ENCODE measurements around the gene MLIP. TPM values are rescaled to one million over a fixed set of nuclear protein-coding genes. Genes with fewer than 3 reads are reported as not detected.

The MLIP gene
- total RNA-seq, 3 donors from 2014 or later (not counting 1 experiment from before 2014, with no cell fraction given), result not detected

GRCh38 chr6:54307439-54307910 is 196.2 kb downstream of the MLIP start:
- 88% methylated on average over 2 of the region's 2 CpGs for WGBS (ENCODE audit: insufficient coverage)
- Histone ChIP-seq H3K27ac (ENCODE audit: low read length) (no peak overlapping the region), H3K36me3 (ENCODE audit: control insufficient read depth, insufficient read depth, low read length) (no peaks in the 10 kb centered on the region), H3K4me3 (ENCODE audit: low read length) (no peak overlapping the region), H3K27me3 (ENCODE audit: control insufficient read depth, insufficient read depth, low read length) (no peaks in the 10 kb centered on the region), H3K9me3 (ENCODE audit: control insufficient read depth, insufficient read depth, low read length) (no peaks in the 10 kb centered on the region), H3K4me1 (ENCODE audit: control insufficient read depth, insufficient read depth, low read length) (no peaks in the 10 kb centered on the region)
- Mint-ChIP-seq H3K27ac (no peak overlapping the region), H3K36me3 (no peaks in the 10 kb centered on the region), H3K4me1 (no peaks in the 10 kb centered on the region), H3K27me3 (ENCODE audit: low read depth in 2 of 2) (no peaks in the 10 kb centered on the region), H3K9me3 (peaks cover 11 to 12% of the 10 kb centered on the region in 2 donors), H3K4me3 (no peak overlapping the region)
- intact Hi-C loops (cut with micrococcal nuclease), result no loop called here
- DNase-seq, result no peak
- no peak for ATAC-seq
- TF ChIP-seq, protein P1, sequence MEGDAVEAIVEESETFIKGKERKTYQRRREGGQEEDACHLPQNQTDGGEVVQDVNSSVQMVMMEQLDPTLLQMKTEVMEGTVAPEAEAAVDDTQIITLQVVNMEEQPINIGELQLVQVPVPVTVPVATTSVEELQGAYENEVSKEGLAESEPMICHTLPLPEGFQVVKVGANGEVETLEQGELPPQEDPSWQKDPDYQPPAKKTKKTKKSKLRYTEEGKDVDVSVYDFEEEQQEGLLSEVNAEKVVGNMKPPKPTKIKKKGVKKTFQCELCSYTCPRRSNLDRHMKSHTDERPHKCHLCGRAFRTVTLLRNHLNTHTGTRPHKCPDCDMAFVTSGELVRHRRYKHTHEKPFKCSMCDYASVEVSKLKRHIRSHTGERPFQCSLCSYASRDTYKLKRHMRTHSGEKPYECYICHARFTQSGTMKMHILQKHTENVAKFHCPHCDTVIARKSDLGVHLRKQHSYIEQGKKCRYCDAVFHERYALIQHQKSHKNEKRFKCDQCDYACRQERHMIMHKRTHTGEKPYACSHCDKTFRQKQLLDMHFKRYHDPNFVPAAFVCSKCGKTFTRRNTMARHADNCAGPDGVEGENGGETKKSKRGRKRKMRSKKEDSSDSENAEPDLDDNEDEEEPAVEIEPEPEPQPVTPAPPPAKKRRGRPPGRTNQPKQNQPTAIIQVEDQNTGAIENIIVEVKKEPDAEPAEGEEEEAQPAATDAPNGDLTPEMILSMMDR (IDR thresholded peaks at IDR 0.05), result no peak

- H3K36me3 ChIP-seq (ENCODE audit: control insufficient read depth, insufficient read depth, low read length), result no peaks in the 10 kb centered on the region
- H3K4me1 ChIP-seq (ENCODE audit: control insufficient read depth, insufficient read depth, low read length), result no peaks in the 10 kb centered on the region
- Mint-ChIP-seq H3K27me3 (ENCODE audit: low read depth in 2 of 2) (no peaks in the 10 kb centered on the region), H3K36me3 (no peaks in the 10 kb centered on the region), H3K27ac (no peak within 1 kb of the TSS), H3K4me3 (no peak within 1 kb of the TSS), H3K9me3 (peaks cover 11 to 12% of the 10 kb centered on the region in 2 donors), H3K4me1 (no peaks in the 10 kb centered on the region)
- WGBS (ENCODE audit: insufficient coverage), result 83% methylated on average over 6 of the region's 10 CpGs
- TF ChIP-seq, protein P1 (IDR thresholded peaks at IDR 0.05), result no peak
- no peak within 1 kb of the TSS for H3K27ac ChIP-seq (ENCODE audit: low read length)
- no peaks in the 10 kb centered on the region for H3K27me3 ChIP-seq (ENCODE audit: control insufficient read depth, insufficient read depth, low read length)
- intact Hi-C loops (cut with micrococcal nuclease), result no loop called here
- no peak within 1 kb of the TSS for H3K4me3 ChIP-seq (ENCODE audit: low read length)
- no peak for ATAC-seq
- H3K9me3 ChIP-seq (ENCODE audit: control insufficient read depth, insufficient read depth, low read length), result no peaks in the 10 kb centered on the region
- DNase-seq, result no peak
Observed at GRCh38 chr6:54308289-54308985, 197.2 kb downstream of the MLIP start, which contains the start of gene TINAG. TSS of gene TINAG (plus strand) at chr6:54308441. CDS start at chr6:54308551, 110 bp downstream.

DNA sequence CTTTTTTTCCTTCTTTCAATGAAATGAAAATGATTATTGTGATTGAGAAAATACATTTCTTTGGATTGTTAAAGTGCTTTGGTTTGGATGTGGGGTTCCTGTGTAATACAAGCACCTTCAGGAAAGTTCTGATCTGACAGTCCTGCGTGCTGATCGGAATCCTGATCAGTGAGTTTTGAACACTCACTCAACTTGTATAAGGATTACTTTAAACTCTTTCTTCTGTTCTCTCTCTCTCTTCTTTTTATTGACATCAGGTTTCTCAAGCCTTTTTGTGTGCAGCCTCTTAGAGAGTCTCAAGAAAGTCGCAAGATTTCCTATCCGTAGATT is 197.7 kb downstream of the MLIP start:
- DNase-seq (no peak), ATAC-seq (no peak)
- no peaks in the 10 kb centered on the region for H3K27me3 ChIP-seq (ENCODE audit: control insufficient read depth, insufficient read depth, low read length)
- 96% methylated on average over 4 of the region's 4 CpGs for WGBS (ENCODE audit: insufficient coverage)
- no peaks in the 10 kb centered on the region for H3K4me1 ChIP-seq (ENCODE audit: control insufficient read depth, insufficient read depth, low read length)
- H3K4me3 Mint-ChIP-seq, result no peak overlapping the region
- TF ChIP-seq, protein P1 (IDR thresholded peaks at IDR 0.05), result no peak
- peaks cover 11 to 12% of the 10 kb centered on the region in 2 donors for H3K9me3 Mint-ChIP-seq
- H3K9me3 ChIP-seq (ENCODE audit: control insufficient read depth, insufficient read depth, low read length), result no peaks in the 10 kb centered on the region
- intact Hi-C loops (cut with micrococcal nuclease), result no loop called here
- H3K36me3 Mint-ChIP-seq, result no peaks in the 10 kb centered on the region
- no peaks in the 10 kb centered on the region for H3K36me3 ChIP-seq (ENCODE audit: control insufficient read depth, insufficient read depth, low read length)
- no peak overlapping the region for H3K27ac Mint-ChIP-seq
- no peaks in the 10 kb centered on the region for H3K27me3 Mint-ChIP-seq (ENCODE audit: low read depth in 2 of 2)
- H3K27ac ChIP-seq (ENCODE audit: low read length), result no peak overlapping the region
- no peak overlapping the region for H3K4me3 ChIP-seq (ENCODE audit: low read length)
- H3K4me1 Mint-ChIP-seq, result no peaks in the 10 kb centered on the region
